A549 (cell line): ENCODE data around the gene NANOS3.

Experiments
- CBX8 ChIP-seq: fragments of 200-600 bp; sonication (generic); IDR thresholded peaks from 2 replicates; pipeline ENCODE4 v1.6.1; 2016
- CEBPB ChIP-seq, 2 experiments: fragments of >200 bp in 1 of 2; sonication (Bioruptor Twin) in 1 of 2; formaldehyde crosslinking in 1 of 2; IDR thresholded peaks; 2 replicates each; pipeline ENCODE4 v1.6.1; 2012 to 2016
- EP300 ChIP-seq, 2 experiments: fragments of >200 bp; sonication (Bioruptor Twin); formaldehyde crosslinking; IDR thresholded peaks; 2 replicates in 1 of 2; 3 replicates in 1 of 2; pipeline ENCODE4 v1.6.1; 2016 to 2017
- JUN ChIP-seq, 2 experiments: fragments of >200 bp; sonication (Bioruptor Twin); formaldehyde crosslinking; IDR thresholded peaks; 2 replicates in 1 of 2; 3 replicates in 1 of 2; pipeline ENCODE4 v1.6.1; 2016 to 2017
- PHF8 ChIP-seq: fragments of 200-600 bp; sonication (generic); IDR thresholded peaks from 2 replicates; pipeline ENCODE4 v1.6.1; 2016; ENCODE audit warnings: low read depth, mild to moderate bottlenecking, antibody characterized with exemption, moderate library complexity, borderline replicate concordance
- POLR2A ChIP-seq: IDR thresholded peaks from 2 replicates; pipeline ENCODE4 v1.6.1; 2012; ENCODE audit warnings: mild to moderate bottlenecking, low read length
- RARB ChIP-seq: fragments of 250-450 bp; sonication (Bioruptor Pico); IDR thresholded peaks from 2 replicates; pipeline ENCODE4 v1.8.0; 2021; ENCODE audit warnings: mild to moderate bottlenecking, moderate library complexity
- SMC3 ChIP-seq: fragments of >200 bp; sonication (Bioruptor Twin); formaldehyde crosslinking; IDR thresholded peaks from 3 replicates; pipeline ENCODE4 v1.6.1; 2018; ENCODE audit warnings: inconsistent platforms
- ZSCAN20 ChIP-seq: fragments of 250-450 bp; sonication (Bioruptor Pico); IDR thresholded peaks from 2 replicates; pipeline ENCODE4 v1.8.0; 2022; ENCODE audit warnings: mild to moderate bottlenecking, moderate library complexity
- TF ChIP-seq, protein P1 (sequence below): fragments of >200 bp; sonication (Bioruptor Twin); formaldehyde crosslinking; IDR thresholded peaks from 3 replicates; pipeline ENCODE4 v1.5.1; 2016
- TF ChIP-seq, protein P2 (sequence below): IDR thresholded peaks from 2 replicates; pipeline ENCODE4 v1.6.1; 2012

DNA sequence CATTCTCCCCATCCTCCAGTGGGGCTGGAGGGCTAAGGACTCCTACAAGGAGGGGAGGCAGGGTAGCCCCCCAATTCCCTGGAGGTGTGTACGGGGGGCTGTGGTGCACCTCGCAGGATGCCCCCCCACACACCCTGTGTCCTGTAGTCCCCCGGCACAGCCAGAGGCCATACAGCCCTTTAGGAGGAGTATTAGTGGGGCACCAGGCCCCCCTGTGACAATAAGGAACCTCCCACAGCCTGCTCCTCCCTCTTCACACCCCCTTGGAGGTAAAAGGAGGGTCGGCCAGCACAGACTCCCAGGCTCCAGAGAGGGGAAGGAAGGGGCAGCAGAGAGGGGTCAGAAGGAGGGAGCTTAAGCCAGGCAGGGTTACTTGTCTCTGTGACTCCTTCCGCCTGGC is at the start of gene NANOS3:
- TF ChIP-seq EP300 (IDR thresholded peaks at IDR 0.05), result no peak
- TF ChIP-seq JUN (IDR thresholded peaks at IDR 0.05), result no peak
- TF ChIP-seq, protein P1, sequence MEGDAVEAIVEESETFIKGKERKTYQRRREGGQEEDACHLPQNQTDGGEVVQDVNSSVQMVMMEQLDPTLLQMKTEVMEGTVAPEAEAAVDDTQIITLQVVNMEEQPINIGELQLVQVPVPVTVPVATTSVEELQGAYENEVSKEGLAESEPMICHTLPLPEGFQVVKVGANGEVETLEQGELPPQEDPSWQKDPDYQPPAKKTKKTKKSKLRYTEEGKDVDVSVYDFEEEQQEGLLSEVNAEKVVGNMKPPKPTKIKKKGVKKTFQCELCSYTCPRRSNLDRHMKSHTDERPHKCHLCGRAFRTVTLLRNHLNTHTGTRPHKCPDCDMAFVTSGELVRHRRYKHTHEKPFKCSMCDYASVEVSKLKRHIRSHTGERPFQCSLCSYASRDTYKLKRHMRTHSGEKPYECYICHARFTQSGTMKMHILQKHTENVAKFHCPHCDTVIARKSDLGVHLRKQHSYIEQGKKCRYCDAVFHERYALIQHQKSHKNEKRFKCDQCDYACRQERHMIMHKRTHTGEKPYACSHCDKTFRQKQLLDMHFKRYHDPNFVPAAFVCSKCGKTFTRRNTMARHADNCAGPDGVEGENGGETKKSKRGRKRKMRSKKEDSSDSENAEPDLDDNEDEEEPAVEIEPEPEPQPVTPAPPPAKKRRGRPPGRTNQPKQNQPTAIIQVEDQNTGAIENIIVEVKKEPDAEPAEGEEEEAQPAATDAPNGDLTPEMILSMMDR, result no peak
- TF ChIP-seq ZSCAN20 (CRISPR knock-in tag), result no peak
- no peak for TF ChIP-seq POLR2A
- no peak for TF ChIP-seq CEBPB (IDR thresholded peaks at IDR 0.05)
- TF ChIP-seq, protein P2, sequence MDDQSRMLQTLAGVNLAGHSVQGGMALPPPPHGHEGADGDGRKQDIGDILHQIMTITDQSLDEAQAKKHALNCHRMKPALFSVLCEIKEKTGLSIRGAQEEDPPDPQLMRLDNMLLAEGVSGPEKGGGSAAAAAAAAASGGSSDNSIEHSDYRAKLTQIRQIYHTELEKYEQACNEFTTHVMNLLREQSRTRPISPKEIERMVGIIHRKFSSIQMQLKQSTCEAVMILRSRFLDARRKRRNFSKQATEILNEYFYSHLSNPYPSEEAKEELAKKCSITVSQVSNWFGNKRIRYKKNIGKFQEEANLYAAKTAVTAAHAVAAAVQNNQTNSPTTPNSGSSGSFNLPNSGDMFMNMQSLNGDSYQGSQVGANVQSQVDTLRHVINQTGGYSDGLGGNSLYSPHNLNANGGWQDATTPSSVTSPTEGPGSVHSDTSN, result no peak
- TF ChIP-seq PHF8, result no peak
- no peak for TF ChIP-seq RARB (CRISPR knock-in tag)
- no peak for TF ChIP-seq CBX8
- TF ChIP-seq SMC3, result no peak
